ENCODE measurements around the gene RRBP1.

The RRBP1 gene

GRCh38 chr20:17664025-17664633, 17.9 kb downstream of the RRBP1 start:
- DNase-seq (ENCODE audit: extremely low read depth, low read depth) = no peak
- no peak for TF ChIP-seq CTCF (IDR thresholded peaks at IDR 0.05; ENCODE audit: low read depth, low read length, missing control alignments)
- H3K4me3 ChIP-seq (replicated peaks; ENCODE audit: low read depth, low read length) = no peak overlapping the region

GRCh38 chr20:17663486-17663885, 18.6 kb downstream of the RRBP1 start:
- no peak overlapping the region for H3K4me3 ChIP-seq (replicated peaks; ENCODE audit: low read depth, low read length)
- no peak for TF ChIP-seq CTCF (IDR thresholded peaks at IDR 0.05; ENCODE audit: low read depth, low read length, missing control alignments)
- DNase-seq (ENCODE audit: extremely low read depth, low read depth) = no peak

- TF ChIP-seq CTCF (IDR thresholded peaks at IDR 0.05; ENCODE audit: low read depth, low read length, missing control alignments) = no peak
- H3K4me3 ChIP-seq (replicated peaks; ENCODE audit: low read depth, low read length) = no peak overlapping the region
- no peak for DNase-seq (ENCODE audit: extremely low read depth, low read depth)
These were observed 19.0 kb downstream of the RRBP1 start for GRCh38 chr20:17663040-17663399.

- TF ChIP-seq CTCF (IDR thresholded peaks at IDR 0.05; ENCODE audit: low read depth, low read length, missing control alignments) = no peak
- no peak for DNase-seq (ENCODE audit: extremely low read depth, low read depth)
- no peak overlapping the region for H3K4me3 ChIP-seq (replicated peaks; ENCODE audit: low read depth, low read length)
These were observed 19.6 kb downstream of the RRBP1 start for GRCh38 chr20:17662333-17663039.

GRCh38 chr20:17661121-17661744, 20.8 kb downstream of the RRBP1 start:
- no peak overlapping the region for H3K4me3 ChIP-seq (replicated peaks; ENCODE audit: low read depth, low read length)
- no peak for DNase-seq (ENCODE audit: extremely low read depth, low read depth)
- no peak for TF ChIP-seq CTCF (IDR thresholded peaks at IDR 0.05; ENCODE audit: low read depth, low read length, missing control alignments)

- no peak overlapping the region for H3K4me3 ChIP-seq (replicated peaks; ENCODE audit: low read depth, low read length)
- no peak for TF ChIP-seq CTCF (IDR thresholded peaks at IDR 0.05; ENCODE audit: low read depth, low read length, missing control alignments)
- no peak for DNase-seq (ENCODE audit: extremely low read depth, low read depth)
These were observed 21.4 kb downstream of the RRBP1 start for GRCh38 chr20:17660667-17661066.
